Ovary (tissue), 3 donors: ENCODE measurements around the gene ENO1.

Source experiments
- EP300 ChIP-seq: sonication (generic); formaldehyde crosslinking; IDR thresholded peaks from one replicate; pipeline ENCODE4 v1.6.1; 2017; ENCODE audit warnings: antibody characterized with exemption
- TF ChIP-seq, protein P1 (sequence below), 3 donors: fragments of 450-650 bp in 2 of 3; fragments of 200-600 bp in 1 of 3; IDR thresholded peaks; one replicate each; pipeline versions ENCODE4 v1.5.1 to v1.8.0; 2016 to 2022; ENCODE audit warnings: antibody characterized with exemption in 3 of 3, mild to moderate bottlenecking in 1 of 3
- donor health status: DM: no; HTN: no; CAD: no.

DNA sequence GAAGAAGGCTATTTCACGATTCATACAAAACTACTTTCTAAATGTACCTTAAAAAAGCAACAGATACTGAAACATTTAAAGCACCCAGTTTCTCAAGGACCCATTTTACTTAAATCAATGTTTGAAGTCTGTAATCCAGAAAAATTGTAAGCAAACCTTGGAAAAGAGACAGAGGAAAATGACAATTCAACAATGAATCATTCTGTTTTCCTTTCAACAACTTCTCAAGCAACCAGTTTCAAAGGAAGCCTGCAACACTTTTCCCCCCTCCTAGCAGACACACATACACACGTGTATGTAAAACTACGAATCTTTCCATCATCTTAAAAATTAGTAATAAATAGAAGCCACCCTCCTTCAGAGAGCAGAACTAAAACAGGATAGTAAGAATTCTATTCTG lies 62.2 kb downstream of the ENO1 start:
- TF ChIP-seq, protein P1, sequence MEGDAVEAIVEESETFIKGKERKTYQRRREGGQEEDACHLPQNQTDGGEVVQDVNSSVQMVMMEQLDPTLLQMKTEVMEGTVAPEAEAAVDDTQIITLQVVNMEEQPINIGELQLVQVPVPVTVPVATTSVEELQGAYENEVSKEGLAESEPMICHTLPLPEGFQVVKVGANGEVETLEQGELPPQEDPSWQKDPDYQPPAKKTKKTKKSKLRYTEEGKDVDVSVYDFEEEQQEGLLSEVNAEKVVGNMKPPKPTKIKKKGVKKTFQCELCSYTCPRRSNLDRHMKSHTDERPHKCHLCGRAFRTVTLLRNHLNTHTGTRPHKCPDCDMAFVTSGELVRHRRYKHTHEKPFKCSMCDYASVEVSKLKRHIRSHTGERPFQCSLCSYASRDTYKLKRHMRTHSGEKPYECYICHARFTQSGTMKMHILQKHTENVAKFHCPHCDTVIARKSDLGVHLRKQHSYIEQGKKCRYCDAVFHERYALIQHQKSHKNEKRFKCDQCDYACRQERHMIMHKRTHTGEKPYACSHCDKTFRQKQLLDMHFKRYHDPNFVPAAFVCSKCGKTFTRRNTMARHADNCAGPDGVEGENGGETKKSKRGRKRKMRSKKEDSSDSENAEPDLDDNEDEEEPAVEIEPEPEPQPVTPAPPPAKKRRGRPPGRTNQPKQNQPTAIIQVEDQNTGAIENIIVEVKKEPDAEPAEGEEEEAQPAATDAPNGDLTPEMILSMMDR (IDR thresholded peaks at IDR 0.05), result no peak
- TF ChIP-seq EP300, result no peak
